Right lung (tissue), 5 donors: ENCODE measurements around the gene DICER1. TPM values are rescaled to one million over a fixed set of nuclear protein-coding genes. Genes with fewer than 3 reads are reported as not detected.
"Not testable (repeated sequence)": the region's sequence is repeated elsewhere in the genome, so short reads cannot be mapped to it uniquely, and the experiment has no call there.

Source experiments
- DNase-seq, 2 donors: peaks; one replicate each; pipeline ENCODE4 v3.0.0-alpha.2; 2013
- polyA plus RNA-seq, 5 donors: library from polyadenylated mRNA; unstranded; fragments of 120-200 nt; gene quantifications; one replicate each; pipeline versions ENCODE4 v1.2.1 to v1.2.3, GENCODE V29; 2013; ENCODE audit warnings: inconsistent platforms in 1 of 5, low replicate concordance in 1 of 5; ENCODE audit not compliant: insufficient read length in 5 of 5, insufficient read depth in 1 of 5

DICER1 gene
- polyA plus RNA-seq, 5 donors: 32.2 to 56.8 (median 49.6) TPM

- DNase-seq: no peak
These were observed 32.2 kb upstream of the DICER1 start for GRCh38 chr14:95189367-95190132.

DNA sequence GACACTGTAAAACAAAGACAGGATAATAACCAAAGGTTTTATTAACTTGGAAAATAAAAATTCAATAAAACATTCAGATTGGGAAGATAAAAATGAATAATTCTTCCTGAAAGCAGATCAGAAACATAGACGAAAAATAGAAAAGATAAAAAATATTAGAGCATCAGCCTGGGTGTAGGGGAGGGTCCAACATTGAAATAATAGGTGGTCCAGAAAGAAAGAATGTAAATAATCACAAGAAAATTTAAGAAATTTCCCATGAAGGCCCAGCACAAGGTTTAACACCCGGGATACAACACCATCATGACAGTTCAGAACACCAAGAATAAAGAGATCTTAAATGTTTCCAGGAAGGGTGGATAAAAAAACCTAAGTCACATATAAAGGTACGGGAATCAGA lies 31.1 kb upstream of the DICER1 start:
- no peak for DNase-seq

DNA sequence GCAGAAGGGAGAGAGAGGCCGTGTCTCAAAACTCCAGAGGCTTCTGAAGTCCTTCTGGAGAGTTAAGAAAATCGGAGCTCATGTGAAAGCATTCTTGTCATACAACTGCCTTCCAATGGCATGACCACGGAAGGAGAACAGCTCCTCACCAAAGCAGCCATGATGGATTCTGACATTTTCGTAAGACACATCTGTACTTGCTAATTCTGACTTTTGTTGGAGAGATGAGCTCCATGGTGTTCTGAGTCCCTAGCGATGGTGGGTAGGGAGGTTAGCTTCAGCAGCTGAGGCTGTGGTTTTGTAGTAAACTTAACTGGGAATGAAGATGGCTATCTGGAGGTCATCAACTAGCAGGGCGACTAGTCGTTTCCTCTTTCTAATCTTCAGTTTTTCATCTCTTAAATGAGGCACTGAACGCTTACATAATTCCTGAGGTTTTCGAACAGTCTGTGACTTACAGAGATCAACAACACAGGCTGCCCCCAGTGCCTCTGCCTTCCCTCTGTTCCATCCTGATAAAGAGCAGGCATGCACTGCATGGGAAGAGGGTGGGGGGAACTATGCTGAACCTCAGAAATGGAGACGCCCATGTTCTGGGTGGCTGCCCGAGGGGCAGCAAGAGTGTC lies 28.6 kb upstream of the DICER1 start:
- no peak for DNase-seq

- DNase-seq: peak; percentile 77 to 85
These were observed 27.9 kb upstream of the DICER1 start for GRCh38 chr14:95185033-95185766.

GRCh38 chr14:95184413-95184790 lies 27.1 kb upstream of the DICER1 start:
- DNase-seq: no peak

DNA sequence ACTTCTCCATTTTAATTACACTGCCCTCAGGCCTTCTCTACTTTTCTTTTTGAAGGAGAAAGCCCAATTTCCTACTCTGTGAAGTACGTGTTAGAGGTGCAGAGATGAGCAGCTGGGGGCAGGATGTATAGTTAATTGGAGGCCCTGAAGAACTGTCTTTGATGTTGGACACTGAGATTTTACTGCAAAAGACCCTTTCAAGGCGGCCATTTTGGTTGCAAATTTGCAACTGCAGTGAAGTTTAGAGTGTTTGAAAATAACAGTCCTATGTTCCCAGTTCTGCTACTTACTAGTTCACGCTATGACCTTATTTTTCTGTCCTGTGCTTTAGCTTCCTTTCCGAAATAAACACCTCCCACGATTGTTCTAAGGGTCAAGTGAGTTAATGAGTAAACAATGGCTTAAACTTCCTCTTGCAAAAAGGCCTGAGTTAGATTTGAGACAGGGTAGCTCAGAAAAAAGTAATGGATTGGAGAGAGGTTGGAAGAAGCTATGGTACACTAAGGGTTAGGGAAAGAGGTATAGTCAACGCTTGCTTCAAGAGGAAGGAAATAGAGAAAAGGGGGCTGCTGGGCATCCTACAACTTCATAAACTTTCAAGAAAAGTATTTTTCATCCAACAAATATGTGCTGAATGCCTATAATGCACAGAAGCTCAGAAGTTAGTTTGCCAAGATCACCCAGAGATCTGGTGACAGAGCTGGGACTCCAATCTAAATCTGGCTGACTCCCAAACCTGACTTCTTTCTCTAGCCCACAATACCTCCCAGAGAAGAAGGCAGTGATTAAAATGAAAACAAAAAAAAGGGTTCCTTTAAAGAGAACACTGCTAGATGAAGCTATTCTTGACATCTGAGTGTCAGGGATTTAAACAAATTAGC lies 26.4 kb upstream of the DICER1 start:
- DNase-seq: no peak

DNA sequence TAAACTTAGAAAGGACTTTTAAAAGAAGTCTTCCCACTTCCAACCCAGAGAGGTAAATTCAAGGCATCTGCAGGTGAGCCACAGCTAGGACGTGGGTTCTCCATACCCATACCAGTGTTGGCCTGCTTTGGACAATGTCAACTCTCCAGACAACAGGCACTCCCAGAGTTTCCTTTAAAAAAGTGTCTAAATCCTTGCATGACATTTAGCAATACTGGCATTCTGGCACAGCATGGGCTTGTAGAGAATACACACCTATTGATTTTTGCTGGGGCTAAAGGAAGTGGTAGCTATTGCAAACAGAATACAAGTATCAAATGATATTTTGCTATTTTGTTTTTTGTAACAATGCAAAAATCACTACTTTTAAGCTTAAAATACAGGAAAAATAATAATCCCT lies 25.8 kb upstream of the DICER1 start:
- DNase-seq: no peak

DNA sequence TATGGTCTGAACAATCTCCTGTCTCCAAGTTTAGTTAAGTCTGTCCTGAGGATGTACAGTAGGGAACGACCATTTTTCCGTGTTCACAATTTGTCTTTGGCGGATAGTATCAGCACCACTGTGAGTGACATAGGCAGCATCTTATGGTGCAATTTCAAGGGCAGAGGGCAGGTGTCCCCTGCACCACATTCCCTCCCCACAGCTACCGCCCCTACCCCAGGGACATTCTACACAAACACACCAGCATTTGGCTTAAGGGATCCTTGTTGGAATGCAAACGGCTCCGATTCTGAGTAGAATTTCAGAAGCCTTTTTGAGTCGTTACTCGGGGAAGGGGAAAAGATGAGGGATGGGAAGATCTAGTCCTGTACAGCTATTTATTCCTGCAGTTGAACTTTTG lies 25.1 kb upstream of the DICER1 start:
- no peak for DNase-seq

- no peak for DNase-seq
These were observed 23.8 kb upstream of the DICER1 start for GRCh38 chr14:95180966-95181741.

- DNase-seq: not testable (repeated sequence)
These were observed 18.3 kb upstream of the DICER1 start for GRCh38 chr14:95175670-95176069.

DNA sequence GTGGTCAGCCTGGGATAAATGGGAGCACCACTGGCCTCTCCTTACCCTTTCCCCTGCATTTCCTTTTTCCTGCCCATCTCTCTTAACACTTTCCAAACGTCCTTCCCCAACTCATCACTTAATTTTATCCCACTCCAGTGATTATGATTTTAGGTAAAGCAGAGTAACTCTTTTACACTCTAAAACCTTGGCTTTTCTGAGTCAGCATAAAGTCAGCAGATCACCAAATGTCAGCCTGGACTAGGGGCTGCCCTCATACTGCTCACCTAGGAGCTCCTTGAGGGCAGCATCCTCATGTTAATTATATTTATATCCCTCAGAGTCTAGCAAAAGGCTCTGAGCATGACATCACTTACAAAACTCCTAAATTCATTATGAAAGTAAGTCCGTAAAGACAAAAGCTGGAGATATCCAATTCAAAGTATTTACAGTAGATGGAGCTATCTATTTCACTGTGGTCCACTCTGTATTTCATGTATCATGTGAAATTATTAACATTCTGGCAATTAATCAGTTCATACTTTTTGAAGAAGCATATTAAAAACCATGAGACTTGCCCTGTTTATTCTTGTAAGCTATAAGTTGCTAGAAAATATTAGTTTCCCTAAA lies 17.0 kb upstream of the DICER1 start:
- DNase-seq: no peak

DNA sequence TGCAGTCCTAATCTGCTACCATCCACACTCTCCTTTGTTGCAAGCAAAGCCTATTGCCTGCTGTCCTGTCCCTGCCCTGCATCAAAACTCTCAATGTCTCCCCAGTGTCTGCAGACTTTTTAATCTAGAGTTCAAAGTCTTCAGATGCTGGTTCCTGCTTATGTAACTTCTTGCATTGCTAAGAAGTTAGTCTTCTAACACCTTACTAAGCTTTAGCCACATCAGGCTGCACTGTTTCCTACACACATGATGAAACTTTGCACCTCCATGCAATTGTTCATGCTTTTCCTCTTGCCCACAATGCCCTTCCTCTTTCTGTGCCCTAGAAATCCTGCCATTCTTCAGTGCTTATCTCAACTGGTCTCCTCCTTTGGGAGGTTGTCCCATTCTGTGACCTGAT lies 16.2 kb upstream of the DICER1 start:
- no peak for DNase-seq

DNA sequence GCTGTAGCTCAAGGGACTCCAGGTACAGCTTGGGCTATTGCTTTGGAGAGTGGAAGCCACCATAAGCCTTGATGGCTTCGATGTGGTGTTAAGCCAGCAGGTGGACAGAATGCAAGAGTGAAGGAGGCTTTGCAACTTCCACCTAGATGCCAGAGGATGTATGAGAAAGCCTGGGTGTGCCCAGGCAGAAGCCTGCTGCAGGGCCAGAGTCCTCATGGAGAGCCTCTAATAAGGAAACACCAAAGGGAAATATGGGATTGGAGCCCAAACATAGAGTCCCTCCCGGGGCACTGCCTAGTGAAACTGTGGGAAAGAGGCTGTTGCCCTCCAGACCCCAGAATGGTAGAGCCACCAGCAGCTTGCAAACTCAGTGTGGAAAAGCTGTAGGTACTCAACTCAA lies 9.8 kb upstream of the DICER1 start:
- no peak for DNase-seq

GRCh38 chr14:95165517-95165916 lies 8.2 kb upstream of the DICER1 start:
- DNase-seq: no peak

GRCh38 chr14:95164506-95164905 lies 7.2 kb upstream of the DICER1 start:
- no peak for DNase-seq

- DNase-seq: no peak
These were observed 6.3 kb upstream of the DICER1 start for GRCh38 chr14:95163666-95164065.

- DNase-seq: no peak
These were observed 5.8 kb upstream of the DICER1 start for GRCh38 chr14:95163132-95163531.

DNA sequence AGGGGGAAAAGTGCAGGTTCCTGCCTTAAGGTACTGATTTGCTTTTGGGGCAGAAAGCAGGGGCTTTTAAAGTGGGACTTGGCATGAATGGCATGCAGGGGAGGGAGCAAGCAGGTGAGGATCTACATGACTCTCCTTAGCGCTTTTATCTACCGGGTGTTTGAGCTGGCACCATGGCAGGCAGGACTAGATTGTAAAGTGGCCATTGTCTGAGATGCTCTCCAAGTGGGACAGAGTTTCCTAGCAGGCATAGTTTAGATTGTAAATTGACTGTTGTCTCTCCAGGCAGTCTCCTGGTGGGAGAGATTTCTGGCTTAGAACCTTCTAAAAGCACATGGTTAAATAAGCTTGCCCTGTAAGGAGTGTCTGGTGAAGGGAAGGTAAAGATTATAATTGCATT lies 5.3 kb upstream of the DICER1 start:
- DNase-seq: no peak

DNA sequence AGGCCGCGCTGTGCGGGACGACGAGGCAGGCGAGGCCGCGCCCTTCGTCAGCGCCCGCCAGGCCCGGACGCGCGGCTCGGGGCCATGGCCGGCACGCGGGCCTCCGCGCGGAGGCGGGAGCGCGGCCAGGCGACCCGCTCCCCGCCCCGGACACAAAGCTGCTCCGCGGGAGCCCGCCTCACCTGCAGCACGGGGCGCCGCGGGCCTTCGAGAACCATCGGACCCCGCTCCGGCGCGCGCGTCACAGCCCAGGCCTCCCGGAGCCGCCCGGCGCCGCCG lies 342 bp downstream of the DICER1 start:
- no peak for DNase-seq

DNA sequence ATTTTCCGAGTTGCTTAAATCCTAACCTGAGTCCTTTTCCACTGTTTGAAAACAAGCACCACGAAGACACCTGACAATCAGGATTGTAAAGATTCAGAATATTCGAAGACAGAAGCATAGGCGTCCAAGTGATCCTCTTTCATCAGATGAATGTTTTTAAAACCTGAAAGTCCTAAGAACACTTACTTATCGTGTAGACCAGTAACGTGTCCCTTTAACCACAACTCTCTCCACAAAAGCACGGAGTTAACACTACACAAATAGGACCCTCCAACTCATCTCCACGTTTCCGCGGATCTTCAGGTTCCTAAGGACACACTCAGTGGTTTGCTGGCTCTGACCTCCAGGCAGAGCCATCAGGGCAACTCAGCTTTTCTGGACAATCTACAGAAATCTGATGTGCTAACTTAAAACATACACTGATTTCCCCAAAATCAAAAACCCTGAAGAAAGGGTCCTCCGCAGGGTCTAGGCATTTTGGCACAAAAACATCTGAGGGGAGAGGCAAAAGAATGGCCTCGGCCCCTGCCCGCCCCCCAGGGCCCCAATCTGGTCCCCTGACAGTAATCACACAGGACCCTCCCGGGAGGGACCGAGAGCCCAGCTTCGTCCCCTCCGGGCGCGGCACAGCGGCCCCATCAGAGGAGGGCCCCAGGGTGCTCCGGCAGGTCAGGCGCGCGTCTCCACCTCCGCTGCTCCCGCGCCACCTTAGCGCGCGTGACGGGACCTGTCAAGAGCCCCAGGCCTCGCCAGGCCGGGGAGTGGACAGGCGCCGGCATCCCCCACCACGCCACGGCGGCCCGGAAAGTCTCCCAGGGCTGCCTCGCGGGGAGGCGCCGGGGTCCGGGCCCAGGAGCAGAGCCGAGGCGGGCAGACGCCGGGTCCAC lies 925 bp downstream of the DICER1 start:
- peak; percentile 20 to 35 for DNase-seq
